Forelimb muscle (tissue), 1 donor: Measurements from ENCODE around the gene GTF2IRD2. TPM values are rescaled to one million over a fixed set of nuclear protein-coding genes. Genes with fewer than 3 reads are reported as not detected.
"Not testable (repeated sequence)": the region's sequence is repeated elsewhere in the genome, so short reads cannot be mapped to it uniquely, and the experiment has no call there.

Experiments used
- DNase-seq: peaks from one replicate; pipeline ENCODE4 v3.0.0-alpha.2; 2013; ENCODE audit warnings: low read depth
- polyA plus RNA-seq: library from polyadenylated mRNA; unstranded; fragments of 120-200 nt; gene quantifications from one replicate; pipeline ENCODE4 v1.2.1, GENCODE V29; 2013; ENCODE audit not compliant: insufficient read length

Gene GTF2IRD2
- polyA plus RNA-seq, result 13.7 TPM

- DNase-seq, result not testable (repeated sequence)
Observed at GRCh38 chr7:74850833-74851721, at the start of gene GTF2IRD2. Gene GTF2IRD2, minus strand, starts transcription at chr7:74851605. Its CDS starts 15,227 bp downstream, at chr7:74836378.

GRCh38 chr7:74890158-74891123 is 39.0 kb upstream of the GTF2IRD2 start:
- peak; percentile 14 for DNase-seq

GRCh38 chr7:74889518-74890129 is 38.2 kb upstream of the GTF2IRD2 start:
- DNase-seq, result not testable (repeated sequence)

GRCh38 chr7:74885295-74885694 is 33.9 kb upstream of the GTF2IRD2 start:
- not testable (repeated sequence) for DNase-seq

- DNase-seq, result not testable (repeated sequence)
Observed at GRCh38 chr7:74882110-74882509, 30.7 kb upstream of the GTF2IRD2 start.

- DNase-seq, result not testable (repeated sequence)
Observed at GRCh38 chr7:74874748-74875512, 23.5 kb upstream of the GTF2IRD2 start.

- DNase-seq, result not testable (repeated sequence)
Observed at GRCh38 chr7:74874104-74874747, 22.8 kb upstream of the GTF2IRD2 start.

GRCh38 chr7:74872542-74872941 is 21.1 kb upstream of the GTF2IRD2 start:
- DNase-seq, result not testable (repeated sequence)

- DNase-seq, result not testable (repeated sequence)
Observed at GRCh38 chr7:74865777-74866176, 14.4 kb upstream of the GTF2IRD2 start.

- DNase-seq, result not testable (repeated sequence)
Observed at GRCh38 chr7:74849853-74850252, 1.6 kb downstream of the GTF2IRD2 start.

GRCh38 chr7:74830411-74830810 is 21.0 kb downstream of the GTF2IRD2 start:
- DNase-seq, result not testable (repeated sequence)

GRCh38 chr7:74829959-74830358 is 21.4 kb downstream of the GTF2IRD2 start:
- DNase-seq, result not testable (repeated sequence)

GRCh38 chr7:74821259-74821658 is 30.1 kb downstream of the GTF2IRD2 start:
- DNase-seq, result not testable (repeated sequence)

GRCh38 chr7:74820146-74820805 is 31.1 kb downstream of the GTF2IRD2 start:
- DNase-seq, result not testable (repeated sequence)

- DNase-seq, result not testable (repeated sequence)
Observed at GRCh38 chr7:74815882-74816281, 35.5 kb downstream of the GTF2IRD2 start.

GRCh38 chr7:74798644-74799043 is 52.8 kb downstream of the GTF2IRD2 start:
- not testable (repeated sequence) for DNase-seq

GRCh38 chr7:74797848-74798622 is 53.4 kb downstream of the GTF2IRD2 start:
- not testable (repeated sequence) for DNase-seq

GRCh38 chr7:74789200-74789736 is 62.1 kb downstream of the GTF2IRD2 start:
- not testable (repeated sequence) for DNase-seq
